Pancreas (tissue), 10 donors: Measurements from ENCODE around the gene UQCRFS1. TPM values are rescaled to one million over a fixed set of nuclear protein-coding genes. Genes with fewer than 3 reads are reported as not detected.

Experiments used
- ATAC-seq, 4 donors: fragments of 200-7000 bp; cut with Tn5 transposase; one replicate each; pipeline versions ENCODE4 v1.8.0 to v1.9.1; 2020; ENCODE audit warnings: mild to moderate bottlenecking in 4 of 4, moderate library complexity in 4 of 4
- DNase-seq, 6 donors: peaks; one replicate each; pipeline ENCODE4 v3.0.0-alpha.2; 2020
- FAIRE-seq: peaks from 2 replicates; lab custom pipeline; 2012; peaks lifted over from hg19 to GRCh38; lab: Jason Lieb, UNC
- H3K27ac ChIP-seq, 4 donors: fragments of 200-600 bp; sonication (generic); 1 replicate in 3 of 4; 2 replicates in 1 of 4; pipeline versions ENCODE4 v1.5.0 to v1.8.0; 2020
- H3K27me3 ChIP-seq, 4 donors: fragments of 200-600 bp; one replicate each; pipeline ENCODE4 v1.8.0; 2021
- H3K36me3 ChIP-seq, 3 donors: fragments of 200-600 bp; sonication (generic) in 1 of 3; one replicate each; pipeline versions ENCODE4 v1.5.0 to v1.8.0; 2020 to 2021
- H3K4me1 ChIP-seq, 3 donors: fragments of 200-600 bp; one replicate each; pipeline ENCODE4 v1.8.0; 2021
- H3K4me3 ChIP-seq, 4 donors: fragments of 200-600 bp; sonication (generic) in 2 of 4; one replicate each; pipeline versions ENCODE4 v1.5.0 to v1.8.0; 2020 to 2021
- H3K9me3 ChIP-seq, 4 donors: fragments of 200-600 bp; one replicate each; pipeline ENCODE4 v1.8.0; 2021
- WGBS, 2 donors: extraction: QIAGEN DNeasy Blood & Tissue Kit; methylation state at CpG; one replicate each; pipeline ENCODE4 v1.1.7; 2013; 5-methylcytosine and 5-hydroxymethylcytosine counted together
- intact Hi-C, 3 donors: fragments of 100-400 bp; cut with DNase I; formaldehyde crosslinking; loops; one replicate each; pipeline versions ENCODE4 v1.11.1 to v1.14.2; 2022
- polyA plus RNA-seq, 2 donors: library from polyadenylated mRNA; stranded (reverse); fragments of 200-250 nt; gene quantifications; one replicate each; pipeline ENCODE4 v1.2.3, GENCODE V29; 2013
- total RNA-seq, 6 donors: library from RNA; stranded (reverse); fragmentation: NEBNext Ultra II Directional in 4 of 6; extraction: Animal tissue kit (Norgen Biotek cat#: 25700) in 4 of 6; gene quantifications; one replicate each; pipeline versions ENCODE4 v1.2.1 to v1.2.4, GENCODE V29; 2021 to 2023
- TF ChIP-seq, protein P1 (sequence below), 4 donors: fragments of 200-600 bp; sonication (generic) in 3 of 4; IDR thresholded peaks; one replicate each; pipeline versions ENCODE4 v1.5.0 to v1.8.0; 2021; ENCODE audit warnings: antibody characterized with exemption in 4 of 4
- donor health status: healthy with polysubstance abuse.
- donor health status: DM: no; HTN: no; CAD: no; lungs with moderate emphysema.
- donor health status: DM: no; HTN: no; CAD: no.
- donor health status: control.
- donor health status: control.
- donor health status: Bipolar disorder and iron deficiency.
- donor health status: DM: yes; HTN: yes; CAD: no.
- donor health status: DM: no; HTN: no; CAD: no.
- donor health status: DM: no; HTN: no; CAD: no.
- donor health status: DM: yes; HTN: yes; CAD: no.

The UQCRFS1 gene
- total and polyA plus RNA-seq, 8 donors: 6.6 to 17.3 (median 14.9) TPM

DNA sequence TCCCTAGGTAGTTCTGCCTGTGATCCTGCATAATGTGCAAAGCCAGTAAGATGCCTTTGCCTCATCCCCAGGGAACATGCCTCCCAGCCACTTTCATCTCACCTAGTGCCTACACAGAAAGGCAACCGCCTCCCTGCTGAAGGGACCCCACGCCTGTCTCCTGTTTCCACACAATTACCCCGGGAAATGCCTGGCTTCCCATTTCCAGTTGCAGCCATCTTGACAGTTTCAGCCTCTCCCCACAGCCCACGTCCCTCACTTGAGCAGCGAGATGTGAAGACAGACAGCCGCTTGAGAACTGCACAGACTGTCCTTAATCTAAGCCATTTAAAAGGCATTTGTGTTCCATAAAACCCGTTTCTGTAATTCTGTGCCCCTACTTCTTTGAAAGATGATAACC is 4.7 kb upstream of the UQCRFS1 start:
- H3K4me3 ChIP-seq: no peak overlapping the region
- H3K36me3 ChIP-seq: no peaks in the 10 kb centered on the region
- H3K27me3 ChIP-seq: no peaks in the 10 kb centered on the region
- 52 to 75% methylated on average over 7 of the region's 7 CpGs for WGBS, 2 donors
- TF ChIP-seq, protein P1, sequence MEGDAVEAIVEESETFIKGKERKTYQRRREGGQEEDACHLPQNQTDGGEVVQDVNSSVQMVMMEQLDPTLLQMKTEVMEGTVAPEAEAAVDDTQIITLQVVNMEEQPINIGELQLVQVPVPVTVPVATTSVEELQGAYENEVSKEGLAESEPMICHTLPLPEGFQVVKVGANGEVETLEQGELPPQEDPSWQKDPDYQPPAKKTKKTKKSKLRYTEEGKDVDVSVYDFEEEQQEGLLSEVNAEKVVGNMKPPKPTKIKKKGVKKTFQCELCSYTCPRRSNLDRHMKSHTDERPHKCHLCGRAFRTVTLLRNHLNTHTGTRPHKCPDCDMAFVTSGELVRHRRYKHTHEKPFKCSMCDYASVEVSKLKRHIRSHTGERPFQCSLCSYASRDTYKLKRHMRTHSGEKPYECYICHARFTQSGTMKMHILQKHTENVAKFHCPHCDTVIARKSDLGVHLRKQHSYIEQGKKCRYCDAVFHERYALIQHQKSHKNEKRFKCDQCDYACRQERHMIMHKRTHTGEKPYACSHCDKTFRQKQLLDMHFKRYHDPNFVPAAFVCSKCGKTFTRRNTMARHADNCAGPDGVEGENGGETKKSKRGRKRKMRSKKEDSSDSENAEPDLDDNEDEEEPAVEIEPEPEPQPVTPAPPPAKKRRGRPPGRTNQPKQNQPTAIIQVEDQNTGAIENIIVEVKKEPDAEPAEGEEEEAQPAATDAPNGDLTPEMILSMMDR (IDR thresholded peaks at IDR 0.05): no peak
- ATAC-seq (no peak), DNase-seq (no peak), FAIRE-seq (no peak)
- H3K9me3 ChIP-seq: no peaks in the 10 kb centered on the region
- H3K4me1 ChIP-seq: no peaks in the 10 kb centered on the region
- H3K27ac ChIP-seq: no peak overlapping the region
- intact Hi-C loops: no loop called here

DNA sequence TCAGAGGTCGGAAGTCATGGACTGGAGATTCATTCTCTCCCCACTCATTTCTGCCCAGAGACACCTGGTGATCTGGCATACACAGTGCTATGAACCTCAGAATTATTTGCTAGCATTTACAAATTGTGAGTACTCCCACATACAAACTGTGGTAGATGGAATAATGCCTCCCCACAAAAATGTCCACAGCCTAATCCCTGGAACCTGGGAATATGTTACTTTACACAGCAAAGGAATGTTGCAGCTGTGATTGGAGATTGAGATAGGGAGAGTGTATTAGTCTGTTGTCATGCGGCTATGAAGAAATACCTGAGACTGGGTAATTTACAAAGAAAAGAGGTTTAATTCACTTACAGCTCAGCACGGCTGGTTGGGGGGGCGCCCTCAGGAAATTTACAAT is 3.1 kb upstream of the UQCRFS1 start:
- intact Hi-C loops: no loop called here
- H3K27ac ChIP-seq: no peak overlapping the region

DNA sequence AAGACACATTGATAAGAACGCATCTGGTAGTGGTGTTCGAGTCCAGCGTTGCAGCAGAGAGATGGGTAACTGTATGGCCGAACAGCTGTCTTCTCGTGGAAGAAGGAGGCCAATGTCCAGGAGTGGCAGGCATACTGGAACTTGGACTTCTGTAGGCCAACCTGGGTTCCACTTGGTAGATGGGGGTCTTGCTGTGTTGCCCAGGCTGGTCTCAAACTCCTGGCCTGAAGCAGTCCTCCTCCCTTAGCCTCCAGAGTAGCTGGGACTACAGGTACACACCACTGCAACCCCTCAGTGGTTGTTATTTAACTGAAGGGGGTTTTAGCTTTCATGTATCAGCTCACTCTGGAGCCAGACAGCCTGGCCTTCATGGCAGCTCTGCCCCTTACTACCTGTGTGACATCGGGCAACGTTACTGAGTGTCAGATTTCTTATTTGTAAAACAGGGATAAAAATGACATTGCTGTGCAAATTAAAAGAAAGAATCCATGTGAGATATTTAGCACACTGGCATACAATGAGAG is 2.4 kb upstream of the UQCRFS1 start:
- intact Hi-C loops: no loop called here
- H3K36me3 ChIP-seq: no peaks in the 10 kb centered on the region
- ATAC-seq (no peak), FAIRE-seq (no peak), DNase-seq (no peak)
- 70 to 77% methylated on average over 7 of the region's 7 CpGs for WGBS, 2 donors
- no peaks in the 10 kb centered on the region for H3K9me3 ChIP-seq
- H3K4me3 ChIP-seq: no peak overlapping the region
- TF ChIP-seq, protein P1 (IDR thresholded peaks at IDR 0.05): no peak
- no peaks in the 10 kb centered on the region for H3K27me3 ChIP-seq
- H3K27ac ChIP-seq: no peak overlapping the region
- H3K4me1 ChIP-seq: no peaks in the 10 kb centered on the region

More for the DNA sequence above, 3.1 kb upstream of the UQCRFS1 start:
- WGBS, 2 donors: 58 to 84% methylated on average over 4 of the region's 4 CpGs
- Histone ChIP-seq H3K36me3 (no peaks in the 10 kb centered on the region), H3K4me3 (no peak overlapping the region), H3K4me1 (no peaks in the 10 kb centered on the region), H3K27me3 (no peaks in the 10 kb centered on the region), H3K9me3 (no peaks in the 10 kb centered on the region)
- TF ChIP-seq, protein P1 (IDR thresholded peaks at IDR 0.05): no peak
- FAIRE-seq (no peak), ATAC-seq (no peak), DNase-seq (no peak)

DNA sequence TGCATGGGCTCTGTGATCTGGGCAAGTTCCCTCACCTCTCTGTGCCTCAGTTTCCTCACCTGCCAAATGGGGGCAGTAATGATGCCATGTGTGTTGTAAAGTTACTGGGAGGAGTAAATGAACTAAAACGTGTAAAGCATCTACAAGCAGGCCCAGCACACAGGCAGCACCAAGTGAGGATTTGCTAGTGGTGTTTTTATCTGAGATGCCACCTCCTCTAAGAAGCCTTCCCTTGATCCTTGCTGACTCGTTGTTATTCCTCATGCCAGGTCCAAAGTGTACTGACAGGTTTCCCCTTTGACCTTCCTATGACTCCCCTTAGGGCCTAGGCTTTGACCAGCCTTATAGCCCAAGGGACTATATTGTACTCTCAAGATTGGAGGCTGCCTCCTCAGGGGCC is 1.5 kb upstream of the UQCRFS1 start:
- intact Hi-C loops: no loop called here
- H3K27me3 ChIP-seq: no peaks in the 10 kb centered on the region
- FAIRE-seq: no peak

DNA sequence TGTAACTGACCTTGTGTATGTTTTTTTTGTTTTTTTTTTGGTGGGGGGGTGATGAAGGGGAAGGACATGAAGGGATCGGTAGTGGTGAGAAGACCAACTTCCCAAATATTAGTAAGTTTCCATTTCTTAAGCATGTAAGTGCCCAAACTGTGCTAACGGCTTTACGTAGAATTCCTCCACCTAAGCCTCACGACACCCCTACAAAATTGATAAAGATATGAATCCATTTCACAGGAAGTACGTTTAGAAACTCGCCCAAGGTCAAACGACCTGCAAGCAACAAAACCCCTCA is 649 bp downstream of the UQCRFS1 start:
- H3K27ac ChIP-seq: peak overlapping the region; percentile 84 to 90 (median 88)
- H3K4me1 ChIP-seq: peaks cover 0 to 14% (median 14%) of the 10 kb centered on the region in 3 donors
- FAIRE-seq (no peak), DNase-seq (no peak), ATAC-seq (no peak)
- 1% methylated on average over 7 of the region's 7 CpGs for WGBS, 2 donors
- H3K36me3 ChIP-seq: no peaks in the 10 kb centered on the region
- H3K9me3 ChIP-seq: no peaks in the 10 kb centered on the region
- H3K27me3 ChIP-seq: no peaks in the 10 kb centered on the region
- peak overlapping the region; percentile 68 to 92 (median 84) for H3K4me3 ChIP-seq
- intact Hi-C loops: no loop called here
- TF ChIP-seq, protein P1 (IDR thresholded peaks at IDR 0.05): no peak

More for the DNA sequence above, 1.5 kb upstream of the UQCRFS1 start:
- DNase-seq: no peak
- Histone ChIP-seq H3K27ac (no peak overlapping the region), H3K4me1 (peaks cover 0 to 6% (median 5%) of the 10 kb centered on the region in 3 donors), H3K9me3 (no peaks in the 10 kb centered on the region), H3K36me3 (no peaks in the 10 kb centered on the region), H3K4me3 (no peak overlapping the region)
- no peak for ATAC-seq
- WGBS, 2 donors: 55 to 77% methylated on average over 2 of the region's 2 CpGs
- TF ChIP-seq, protein P1 (IDR thresholded peaks at IDR 0.05): no peak
